Adrenal gland (tissue), 5 donors: ENCODE data around the gene TAF7.

Experiments used
- CTCF ChIP-seq, 6 experiments: fragments of 450-650 bp in 4 of 6; fragments of 200-600 bp in 2 of 6; sonication (generic) in 1 of 6; IDR thresholded peaks; 1 replicate in 5 of 6; 2 replicates in 1 of 6; pipeline versions ENCODE4 v1.5.1 to v1.8.0; 2016 to 2021; ENCODE audit warnings: antibody characterized with exemption in 6 of 6, mild to moderate bottlenecking in 2 of 6, moderate library complexity in 1 of 6
- POLR2A ChIP-seq, 2 donors: fragments of 450-650 bp; IDR thresholded peaks; one replicate each; pipeline ENCODE4 v1.6.1; 2017; ENCODE audit warnings: antibody characterized with exemption in 2 of 2, mild to moderate bottlenecking in 2 of 2, moderate library complexity in 1 of 2
- donor health status: DM: no; HTN: no; CAD: no.

GRCh38 chr5:141338538-141339306 is 18.1 kb upstream of the TAF7 start, which contains the start of gene PCDHGA2:
- TF ChIP-seq CTCF (IDR thresholded peaks at IDR 0.05) (peak in 3 of 6 experiments; percentile 30 to 43 (median 37)), POLR2A (IDR thresholded peaks at IDR 0.05) (no peak)
